CD4-positive, CD25-positive, alpha-beta regulatory T cell (primary cell): ENCODE results near the gene NDUFAF3. TPM values are rescaled to one million over a fixed set of nuclear protein-coding genes. Genes with fewer than 3 reads are reported as not detected.

ENCODE experiments used
- ATAC-seq, 2 donors: fragments of 150-1000 bp; cut with Tn5 transposase; one replicate each; pipeline ENCODE4 v1.10.0; 2021; ENCODE audit warnings: low read depth in 2 of 2, moderate number of reproducible peaks in 2 of 2, moderate library complexity in 1 of 2
- DNase-seq, 3 donors: peaks; one replicate each; pipeline versions ENCODE4 v3.0.0 to v3.0.0-alpha.2; 2012 to 2022; ENCODE audit warnings: mixed read lengths in 1 of 3
- H3K27ac ChIP-seq: one replicate; pipeline ENCODE4 v1.7.0; 2013; ENCODE audit warnings: mild to moderate bottlenecking, low read length; ENCODE audit not compliant: insufficient read depth, poor library complexity, severe bottlenecking
- H3K27me3 ChIP-seq: one replicate; pipeline ENCODE4 v1.7.0; 2013; ENCODE audit warnings: low read length; ENCODE audit not compliant: control insufficient read depth, insufficient read depth
- H3K36me3 ChIP-seq: one replicate; pipeline ENCODE4 v1.7.0; 2013; ENCODE audit warnings: mild to moderate bottlenecking, low read length, moderate library complexity; ENCODE audit not compliant: control insufficient read depth, insufficient read depth
- H3K4me1 ChIP-seq: 2 replicates; pipeline ENCODE4 v1.7.0; 2013; ENCODE audit warnings: mild to moderate bottlenecking, low read length; ENCODE audit not compliant: insufficient read depth, control insufficient read depth, poor library complexity, severe bottlenecking
- H3K4me3 ChIP-seq: one replicate; pipeline ENCODE4 v1.7.0; 2013; ENCODE audit warnings: low read depth, mild to moderate bottlenecking, low read length, moderate library complexity
- H3K9me3 ChIP-seq, 2 experiments: 1 replicate in 1 of 2; 2 replicates in 1 of 2; pipeline ENCODE4 v1.7.0; 2013; ENCODE audit warnings: low read length in 2 of 2, mild to moderate bottlenecking in 1 of 2, moderate library complexity in 1 of 2; ENCODE audit not compliant: control insufficient read depth in 2 of 2
- H3K27ac Mint-ChIP-seq, 3 donors: one replicate each; pipeline ENCODE4 v1.8.0; 2020 to 2022; ENCODE audit warnings: mild to moderate bottlenecking in 3 of 3, mixed read lengths in 3 of 3, moderate library complexity in 2 of 3
- H3K27me3 Mint-ChIP-seq: one replicate; pipeline ENCODE4 v1.8.0; 2022; ENCODE audit warnings: mild to moderate bottlenecking, mixed read lengths
- H3K36me3 Mint-ChIP-seq: one replicate; pipeline ENCODE4 v1.8.0; 2020; ENCODE audit warnings: mixed read lengths
- H3K4me1 Mint-ChIP-seq, 4 donors: one replicate each; pipeline ENCODE4 v1.8.0; 2020 to 2022; ENCODE audit warnings: mixed read lengths in 4 of 4, mild to moderate bottlenecking in 1 of 4
- H3K4me3 Mint-ChIP-seq, 4 donors: one replicate each; pipeline ENCODE4 v1.8.0; 2020 to 2022; ENCODE audit warnings: mild to moderate bottlenecking in 4 of 4, mixed read lengths in 4 of 4, moderate library complexity in 3 of 4
- H3K9me3 Mint-ChIP-seq, 7 donors: one replicate each; pipeline ENCODE4 v1.8.0; 2020 to 2022; ENCODE audit warnings: mixed read lengths in 7 of 7, mild to moderate bottlenecking in 3 of 7, moderate library complexity in 2 of 7
- polyA plus RNA-seq, 4 donors: library from polyadenylated mRNA; unstranded; fragments of 300-500 nt; fragmentation: Illumina TruSeq; gene quantifications; one replicate each; pipeline ENCODE4 v1.2.3, GENCODE V29; 2021
- total RNA-seq: library from RNA; stranded (reverse); gene quantifications from one replicate; pipeline ENCODE4 v1.2.3, GENCODE V29; 2022

NDUFAF3 gene
- total and polyA plus RNA-seq, 5 donors from 2014 or later, result 57.8 to 179 (median 161) TPM

- peaks cover 26% of the 10 kb centered on the region for H3K4me1 ChIP-seq
- no peak overlapping the region for H3K4me3 ChIP-seq
- H3K9me3 Mint-ChIP-seq, result no peaks in the 10 kb centered on the region
- H3K27me3 ChIP-seq, result no peaks in the 10 kb centered on the region
- H3K4me3 Mint-ChIP-seq, result peak overlapping the region in 1 of 4 donors; percentile 96
- H3K9me3 ChIP-seq, result no peaks in the 10 kb centered on the region
- peaks cover 8% of the 10 kb centered on the region for H3K36me3 Mint-ChIP-seq
- no peak for ATAC-seq
- H3K36me3 ChIP-seq, result no peaks in the 10 kb centered on the region
- no peak for DNase-seq
- H3K4me1 Mint-ChIP-seq, result peaks cover 15 to 53% (median 31%) of the 10 kb centered on the region in 4 donors
- H3K27ac Mint-ChIP-seq, result peak overlapping the region in 2 of 3 donors; percentile 69 to 72
- H3K27me3 Mint-ChIP-seq, result no peaks in the 10 kb centered on the region
- H3K27ac ChIP-seq, result no peak overlapping the region
Measured at GRCh38 chr3:48993834-48994233, 28.1 kb upstream of the NDUFAF3 start.

- DNase-seq (no peak), ATAC-seq (no peak)
- H3K4me3 Mint-ChIP-seq, result no peak overlapping the region
- no peaks in the 10 kb centered on the region for H3K9me3 Mint-ChIP-seq
- Histone ChIP-seq H3K4me1 (peaks cover 7% of the 10 kb centered on the region), H3K9me3 (no peaks in the 10 kb centered on the region), H3K27me3 (no peaks in the 10 kb centered on the region), H3K27ac (no peak overlapping the region), H3K4me3 (no peak overlapping the region), H3K36me3 (no peaks in the 10 kb centered on the region)
- H3K27ac Mint-ChIP-seq, result no peak overlapping the region
- H3K36me3 Mint-ChIP-seq, result peaks cover 8% of the 10 kb centered on the region
- H3K4me1 Mint-ChIP-seq, result peaks cover 11 to 32% (median 19%) of the 10 kb centered on the region in 4 donors
- H3K27me3 Mint-ChIP-seq, result no peaks in the 10 kb centered on the region
Measured at GRCh38 chr3:48996640-48997039, 25.3 kb upstream of the NDUFAF3 start.

- H3K36me3 ChIP-seq, result no peaks in the 10 kb centered on the region
- Mint-ChIP-seq H3K27me3 (no peaks in the 10 kb centered on the region), H3K36me3 (peaks cover 8% of the 10 kb centered on the region), H3K4me3 (no peak overlapping the region), H3K4me1 (peaks cover 7 to 27% (median 14%) of the 10 kb centered on the region in 4 donors), H3K27ac (no peak overlapping the region), H3K9me3 (no peaks in the 10 kb centered on the region)
- H3K4me3 ChIP-seq, result no peak overlapping the region
- no peaks in the 10 kb centered on the region for H3K27me3 ChIP-seq
- no peak overlapping the region for H3K27ac ChIP-seq
- peaks cover 2% of the 10 kb centered on the region for H3K4me1 ChIP-seq
- H3K9me3 ChIP-seq, result no peaks in the 10 kb centered on the region
- DNase-seq (no peak), ATAC-seq (no peak)
Measured at GRCh38 chr3:48997102-48997635, 24.8 kb upstream of the NDUFAF3 start.

GRCh38 chr3:48997714-48998637 is 23.9 kb upstream of the NDUFAF3 start:
- H3K4me1 Mint-ChIP-seq, result peaks cover 6 to 29% (median 14%) of the 10 kb centered on the region in 4 donors
- no peaks in the 10 kb centered on the region for H3K27me3 Mint-ChIP-seq
- H3K9me3 Mint-ChIP-seq, result peaks cover 0 to 1% (median 0%) of the 10 kb centered on the region in 7 donors
- Histone ChIP-seq H3K27ac (no peak overlapping the region), H3K4me1 (no peaks in the 10 kb centered on the region), H3K4me3 (no peak overlapping the region), H3K9me3 (no peaks in the 10 kb centered on the region), H3K36me3 (no peaks in the 10 kb centered on the region), H3K27me3 (no peaks in the 10 kb centered on the region)
- peak overlapping the region in 2 of 3 donors; percentile 36 to 60 for H3K27ac Mint-ChIP-seq
- H3K4me3 Mint-ChIP-seq, result no peak overlapping the region
- ATAC-seq (no peak), DNase-seq (no peak)
- H3K36me3 Mint-ChIP-seq, result peaks cover 8% of the 10 kb centered on the region

- no peaks in the 10 kb centered on the region for H3K27me3 ChIP-seq
- H3K4me1 Mint-ChIP-seq, result peaks cover 0 to 16% (median 6%) of the 10 kb centered on the region in 4 donors
- H3K4me1 ChIP-seq, result no peaks in the 10 kb centered on the region
- no peak overlapping the region for H3K4me3 ChIP-seq
- H3K36me3 ChIP-seq, result no peaks in the 10 kb centered on the region
- peaks cover 0 to 1% (median 0%) of the 10 kb centered on the region in 7 donors for H3K9me3 Mint-ChIP-seq
- H3K4me3 Mint-ChIP-seq, result no peak overlapping the region
- peaks cover 11% of the 10 kb centered on the region for H3K36me3 Mint-ChIP-seq
- H3K9me3 ChIP-seq, result no peaks in the 10 kb centered on the region
- ATAC-seq (no peak), DNase-seq (no peak)
- H3K27ac Mint-ChIP-seq, result peak overlapping the region in 1 of 3 donors; percentile 44
- H3K27ac ChIP-seq, result no peak overlapping the region
- H3K27me3 Mint-ChIP-seq, result no peaks in the 10 kb centered on the region
Measured at GRCh38 chr3:48999085-48999858, 22.6 kb upstream of the NDUFAF3 start.

- H3K27ac Mint-ChIP-seq, result peak overlapping the region in 2 of 3 donors; percentile 51 to 77
- H3K4me1 ChIP-seq, result peaks cover under 1% of the 10 kb centered on the region
- peak overlapping the region in 1 of 4 donors; percentile 25 for H3K4me3 Mint-ChIP-seq
- H3K9me3 ChIP-seq, result no peaks in the 10 kb centered on the region
- peaks cover 0 to 1% (median 0%) of the 10 kb centered on the region in 7 donors for H3K9me3 Mint-ChIP-seq
- peaks cover 2% of the 10 kb centered on the region for H3K36me3 Mint-ChIP-seq
- no peak overlapping the region for H3K27ac ChIP-seq
- ATAC-seq (no peak), DNase-seq (no peak)
- no peaks in the 10 kb centered on the region for H3K27me3 ChIP-seq
- H3K4me3 ChIP-seq, result no peak overlapping the region
- H3K36me3 ChIP-seq, result no peaks in the 10 kb centered on the region
- no peaks in the 10 kb centered on the region for H3K27me3 Mint-ChIP-seq
- H3K4me1 Mint-ChIP-seq, result peaks cover 0 to 6% (median 3%) of the 10 kb centered on the region in 4 donors
Measured at GRCh38 chr3:49001155-49001554, 20.8 kb upstream of the NDUFAF3 start.
